HFF-Myc (cell line): ENCODE data around the gene L3MBTL2.
A peak's percentile ranks its signal among the peaks of the same experiment; 100 is the strongest.

Experiments used
- DNase-seq: peaks from one replicate; pipeline ENCODE4 v3.0.0-alpha.2; 2011; ENCODE audit warnings: low read depth; ENCODE audit errors: extremely low read depth
- H3K4me3 ChIP-seq: replicated peaks from 2 replicates; pipeline ENCODE4 v1.5.1; 2011; ENCODE audit warnings: low read depth, mild to moderate bottlenecking, control low read depth, low read length
- TF ChIP-seq, protein P1 (sequence below): IDR thresholded peaks from 2 replicates; pipeline ENCODE4 v1.5.1; 2012; ENCODE audit warnings: mild to moderate bottlenecking, low read depth, low read length, control low read depth; ENCODE audit errors: missing control alignments

L3MBTL2 gene

DNA sequence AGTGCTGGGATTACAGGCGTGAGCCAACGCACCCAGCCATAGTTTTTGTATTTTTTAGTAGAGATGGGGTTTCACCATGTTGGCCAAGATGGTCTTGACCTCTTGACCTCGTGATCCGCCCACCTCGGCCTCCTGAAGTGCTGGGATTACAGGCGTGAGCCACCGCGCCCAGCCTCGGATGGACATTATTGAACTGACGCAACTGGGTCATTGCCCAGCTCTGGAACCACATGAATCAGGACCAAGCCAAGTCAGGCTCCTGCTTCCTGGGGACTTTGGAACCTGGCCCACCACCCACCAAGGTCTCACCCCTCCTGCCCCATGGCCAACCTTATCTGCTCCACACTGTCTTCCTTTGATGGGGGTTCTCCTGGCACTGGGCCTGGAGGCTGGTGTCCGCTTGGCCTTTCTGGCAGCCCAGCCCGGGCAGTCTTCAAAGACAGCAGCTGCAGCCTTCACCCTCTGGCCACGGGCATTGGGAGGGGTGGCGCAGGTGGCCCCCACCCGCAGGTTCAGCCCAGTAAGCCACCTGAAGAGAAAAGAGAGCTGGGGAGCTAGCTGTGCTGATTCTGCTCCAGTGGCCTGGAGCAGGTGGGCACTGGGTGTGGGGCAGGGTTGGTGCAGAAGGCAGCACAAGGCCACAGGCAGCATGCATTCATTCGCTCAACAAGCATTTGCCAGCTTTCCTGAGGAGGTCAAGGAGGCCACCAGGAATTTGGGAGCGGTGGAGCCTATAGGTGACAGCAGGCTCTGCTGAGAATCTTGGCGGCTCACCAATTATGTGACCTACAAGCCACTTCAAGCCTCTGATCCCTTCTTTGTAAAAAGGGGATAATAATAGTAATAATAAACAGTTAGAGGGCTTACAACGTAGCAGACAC lies 29.9 kb downstream of the L3MBTL2 start:
- H3K4me3 ChIP-seq: no peak overlapping the region
- DNase-seq: no peak
- TF ChIP-seq, protein P1, sequence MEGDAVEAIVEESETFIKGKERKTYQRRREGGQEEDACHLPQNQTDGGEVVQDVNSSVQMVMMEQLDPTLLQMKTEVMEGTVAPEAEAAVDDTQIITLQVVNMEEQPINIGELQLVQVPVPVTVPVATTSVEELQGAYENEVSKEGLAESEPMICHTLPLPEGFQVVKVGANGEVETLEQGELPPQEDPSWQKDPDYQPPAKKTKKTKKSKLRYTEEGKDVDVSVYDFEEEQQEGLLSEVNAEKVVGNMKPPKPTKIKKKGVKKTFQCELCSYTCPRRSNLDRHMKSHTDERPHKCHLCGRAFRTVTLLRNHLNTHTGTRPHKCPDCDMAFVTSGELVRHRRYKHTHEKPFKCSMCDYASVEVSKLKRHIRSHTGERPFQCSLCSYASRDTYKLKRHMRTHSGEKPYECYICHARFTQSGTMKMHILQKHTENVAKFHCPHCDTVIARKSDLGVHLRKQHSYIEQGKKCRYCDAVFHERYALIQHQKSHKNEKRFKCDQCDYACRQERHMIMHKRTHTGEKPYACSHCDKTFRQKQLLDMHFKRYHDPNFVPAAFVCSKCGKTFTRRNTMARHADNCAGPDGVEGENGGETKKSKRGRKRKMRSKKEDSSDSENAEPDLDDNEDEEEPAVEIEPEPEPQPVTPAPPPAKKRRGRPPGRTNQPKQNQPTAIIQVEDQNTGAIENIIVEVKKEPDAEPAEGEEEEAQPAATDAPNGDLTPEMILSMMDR: no peak

DNA sequence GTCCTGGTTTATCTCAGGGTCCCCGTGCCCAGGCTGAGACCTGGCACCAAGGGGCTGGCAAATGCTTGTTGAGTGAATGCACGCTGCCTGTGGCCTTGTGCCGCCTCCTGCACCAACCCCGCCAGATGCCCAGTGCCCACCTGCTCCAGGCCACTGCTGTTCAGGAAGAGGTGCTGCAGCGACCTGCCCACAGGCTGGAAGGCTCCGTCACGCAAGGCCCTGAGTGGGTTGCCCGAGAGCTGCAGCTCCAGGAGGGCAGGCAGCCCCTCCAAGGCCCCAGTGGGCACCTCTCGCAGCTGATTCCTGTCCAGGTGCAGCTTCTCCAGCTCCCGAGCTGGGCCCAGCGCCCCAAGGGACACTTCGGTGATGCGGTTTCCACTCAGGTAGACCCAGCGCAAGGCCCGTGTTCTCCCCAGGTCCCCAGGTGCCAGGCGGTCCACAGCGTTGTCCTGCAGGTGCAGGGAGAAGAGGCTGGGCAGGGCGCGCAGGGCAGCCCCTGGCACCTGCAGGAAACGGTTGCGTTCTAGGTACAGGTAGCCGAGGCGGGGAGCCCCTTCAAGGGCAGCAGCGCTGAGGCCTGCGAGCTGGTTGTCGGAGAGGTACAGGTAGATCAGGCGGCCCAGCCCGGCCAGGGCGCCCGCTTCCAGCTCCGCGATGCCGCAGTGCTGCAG lies 32.1 kb downstream of the L3MBTL2 start:
- 0 out of 2 replicates have a peak overlapping the region, but pooled peaks have one; percentile 11 for H3K4me3 ChIP-seq
- no peak for DNase-seq
- TF ChIP-seq, protein P1: no peak

DNA sequence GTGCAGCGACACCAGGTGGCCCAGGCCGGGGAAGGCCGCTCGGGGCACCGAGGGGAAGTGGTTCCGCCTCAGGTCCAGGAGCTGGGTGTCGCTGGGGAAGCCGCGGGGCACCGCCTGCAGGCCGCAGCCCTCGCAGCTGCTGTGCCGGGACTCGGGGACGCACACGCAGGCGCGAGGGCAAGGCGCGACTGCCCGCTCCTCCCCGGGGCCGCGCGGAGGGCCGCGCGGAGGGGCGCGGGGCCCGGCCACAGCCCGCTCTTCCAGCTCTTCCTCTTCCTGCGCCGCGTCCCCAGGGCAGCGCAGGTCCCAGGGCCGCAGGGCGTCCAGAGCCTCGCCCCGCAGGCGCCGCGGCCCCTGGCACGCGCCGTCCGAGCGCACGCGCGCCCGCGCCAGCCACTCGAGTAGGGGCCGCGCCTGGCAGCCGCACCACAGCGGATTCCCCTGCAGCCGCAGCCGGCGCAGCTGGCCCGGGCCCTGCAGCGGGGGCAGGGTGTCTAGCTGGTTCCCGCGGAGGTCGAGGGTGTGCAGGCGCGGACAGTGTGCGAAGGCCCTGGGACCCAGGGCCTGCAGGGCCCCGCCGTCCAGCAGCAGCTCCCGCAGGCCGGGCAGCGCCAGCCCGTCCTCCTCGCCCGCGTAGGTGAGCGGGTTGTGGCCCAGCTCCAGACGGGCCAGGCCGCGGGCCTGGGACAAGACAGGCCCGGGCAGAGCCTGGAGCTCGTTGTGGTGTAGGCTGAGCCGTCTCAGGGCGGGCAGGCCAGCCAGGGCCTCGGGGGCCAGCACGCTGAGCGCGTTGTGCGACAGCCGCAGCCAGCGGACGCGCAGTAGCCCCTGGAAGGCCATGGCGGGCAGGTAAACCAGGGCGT lies 32.8 kb downstream of the L3MBTL2 start:
- DNase-seq: no peak
- TF ChIP-seq, protein P1: peak; percentile 48
- 0 out of 2 replicates have a peak overlapping the region, but pooled peaks have one; percentile 11 for H3K4me3 ChIP-seq

DNA sequence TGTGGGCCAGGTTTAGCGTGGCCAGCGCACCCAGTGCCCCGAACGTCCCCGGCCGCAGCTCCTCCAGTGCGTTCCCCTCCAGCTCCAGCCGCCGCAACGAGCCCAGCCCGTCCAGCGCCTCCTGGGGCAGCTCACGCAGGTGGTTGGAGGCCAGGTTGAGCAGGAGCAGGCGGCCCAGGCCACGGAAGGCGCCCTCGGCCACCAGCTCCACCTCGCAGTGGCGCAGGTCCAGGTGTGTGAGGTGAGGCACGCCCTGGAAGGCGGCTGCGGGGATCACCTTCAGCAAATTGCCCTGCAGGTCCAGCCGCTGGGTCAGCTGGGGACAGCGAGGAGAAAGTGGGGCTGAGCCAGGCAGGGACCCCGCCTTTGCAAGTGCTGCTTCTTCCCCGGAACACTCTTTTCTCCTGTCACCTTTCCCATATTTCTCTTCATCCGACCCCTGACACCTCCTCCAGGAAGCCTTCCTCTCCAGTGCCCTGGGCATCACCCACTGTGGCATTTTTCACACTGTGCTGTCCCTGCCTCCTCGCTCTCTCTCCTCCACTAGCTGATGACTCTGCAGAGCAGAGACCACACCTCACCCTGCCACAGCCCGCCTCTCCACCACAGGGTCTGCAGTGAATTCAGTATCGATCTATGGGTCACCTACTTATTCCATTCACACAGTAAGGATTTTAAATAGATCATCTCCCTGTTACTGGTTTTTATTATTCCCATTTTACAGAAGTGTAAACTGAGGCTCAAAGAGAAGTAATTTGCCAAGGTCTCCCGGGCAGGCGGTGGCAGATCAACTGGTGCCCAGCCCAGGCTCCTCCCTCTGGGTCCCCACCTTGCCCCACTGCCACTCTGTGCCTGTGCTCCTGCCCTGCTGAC lies 33.7 kb downstream of the L3MBTL2 start:
- no peak overlapping the region for H3K4me3 ChIP-seq
- TF ChIP-seq, protein P1: no peak
- no peak for DNase-seq

DNA sequence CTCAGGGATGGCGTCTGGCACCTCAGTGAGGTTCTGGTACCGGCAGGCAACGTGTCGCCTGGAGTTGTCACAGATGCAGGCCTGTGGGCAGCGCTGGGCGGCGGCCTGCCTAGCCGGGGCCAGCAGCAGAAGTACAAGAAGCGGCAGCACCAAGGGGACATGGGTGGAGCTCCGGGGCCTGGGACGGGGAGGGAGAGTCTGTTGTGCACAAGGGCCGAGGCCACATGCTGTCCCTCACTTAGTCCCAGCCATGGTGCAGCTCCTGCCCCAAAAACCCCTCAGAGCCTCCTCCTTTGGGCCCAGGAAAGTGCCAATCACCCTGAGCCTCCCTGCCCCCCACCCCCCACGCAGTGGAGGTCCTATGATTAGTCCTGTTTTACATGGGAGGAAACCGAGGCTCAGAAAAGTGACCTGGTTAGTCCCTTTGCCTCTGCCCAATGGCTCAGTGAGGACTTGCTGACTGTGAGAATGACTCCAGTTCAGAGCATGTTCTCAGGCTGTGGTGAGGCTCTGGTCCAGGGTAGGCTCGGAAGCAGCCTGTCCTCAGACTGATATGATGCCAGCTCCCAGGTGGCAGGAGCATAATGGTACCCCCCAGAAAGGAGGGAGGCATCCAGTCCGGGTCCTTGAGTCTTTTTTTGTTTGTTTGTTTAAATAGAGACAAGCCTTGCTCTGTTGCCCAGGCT lies 34.5 kb downstream of the L3MBTL2 start:
- TF ChIP-seq, protein P1: no peak
- no peak overlapping the region for H3K4me3 ChIP-seq
- no peak for DNase-seq
